GM06990 (cell line): ENCODE results near the gene RSRC2.
A peak's percentile ranks its signal among the peaks of the same experiment; 100 is the strongest.
"Not testable (repeated sequence)": the region's sequence is repeated elsewhere in the genome, so short reads cannot be mapped to it uniquely, and the experiment has no call there.

ENCODE experiments used
- DNase-seq: peaks from one replicate; pipeline ENCODE4 v3.0.0-alpha.2; 2011; ENCODE audit not compliant: insufficient read length; ENCODE audit errors: extremely low read depth
- H3K27me3 ChIP-seq: replicated peaks from 2 replicates; pipeline ENCODE4 v1.6.0; 2011; ENCODE audit warnings: low read length; ENCODE audit not compliant: control insufficient read depth, insufficient read depth
- H3K36me3 ChIP-seq: 2 replicates; pipeline ENCODE4 v1.5.1; 2011; ENCODE audit warnings: low read length; ENCODE audit not compliant: control insufficient read depth, insufficient read depth
- H3K4me3 ChIP-seq: replicated peaks from 2 replicates; pipeline ENCODE4 v1.5.1; 2011; ENCODE audit warnings: low read depth, mild to moderate bottlenecking, control low read depth, low read length
- CTCF ChIP-seq: IDR thresholded peaks from 2 replicates; pipeline ENCODE4 v1.5.1; 2011; ENCODE audit warnings: low read length, control low read depth, mild to moderate bottlenecking, inconsistent platforms; ENCODE audit not compliant: insufficient read depth, poor library complexity, severe bottlenecking

The RSRC2 gene

DNA sequence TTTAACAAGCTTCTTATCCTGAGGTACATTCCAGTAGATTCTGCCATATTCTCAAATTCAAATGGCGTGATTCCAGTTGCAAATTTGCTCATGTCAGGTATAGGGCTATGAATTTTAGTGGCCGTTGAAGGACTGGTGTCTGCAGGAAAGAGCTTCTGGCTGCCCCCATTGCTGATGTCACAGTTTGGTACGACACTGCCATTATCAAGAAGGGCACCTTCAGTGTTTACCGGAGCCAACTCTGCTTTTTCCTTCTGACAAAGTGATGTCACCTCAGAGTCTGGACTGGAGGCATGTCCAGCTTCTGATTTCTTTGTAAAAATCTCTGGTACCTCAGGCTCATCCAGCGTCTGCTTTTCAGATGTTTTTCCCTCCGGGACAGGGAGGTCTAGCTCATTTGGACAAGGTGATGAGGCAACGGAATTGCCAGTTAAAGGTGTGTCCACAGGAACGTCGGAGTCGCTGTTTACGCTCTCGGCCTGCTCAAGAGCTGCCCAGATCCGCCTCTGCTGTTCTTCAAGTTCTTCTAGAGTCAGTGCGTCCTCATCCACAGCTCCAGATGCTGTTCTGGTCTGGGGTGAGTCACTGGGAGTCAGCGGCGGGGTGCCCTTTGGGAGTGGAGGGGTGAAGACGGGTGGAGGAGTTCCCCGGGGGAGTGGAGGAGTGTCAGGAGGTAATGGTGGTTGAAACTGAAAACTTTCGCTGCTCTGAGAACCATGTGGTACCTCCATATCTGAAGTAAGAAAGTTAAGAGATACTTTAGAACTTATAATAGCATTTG is 53.0 kb downstream of the RSRC2 start:
- no peak overlapping the region for H3K4me3 ChIP-seq
- H3K27me3 ChIP-seq = no peaks in the 10 kb centered on the region
- peak; percentile 48 for DNase-seq
- peaks cover 18% of the 10 kb centered on the region for H3K36me3 ChIP-seq
- no peak for TF ChIP-seq CTCF

DNA sequence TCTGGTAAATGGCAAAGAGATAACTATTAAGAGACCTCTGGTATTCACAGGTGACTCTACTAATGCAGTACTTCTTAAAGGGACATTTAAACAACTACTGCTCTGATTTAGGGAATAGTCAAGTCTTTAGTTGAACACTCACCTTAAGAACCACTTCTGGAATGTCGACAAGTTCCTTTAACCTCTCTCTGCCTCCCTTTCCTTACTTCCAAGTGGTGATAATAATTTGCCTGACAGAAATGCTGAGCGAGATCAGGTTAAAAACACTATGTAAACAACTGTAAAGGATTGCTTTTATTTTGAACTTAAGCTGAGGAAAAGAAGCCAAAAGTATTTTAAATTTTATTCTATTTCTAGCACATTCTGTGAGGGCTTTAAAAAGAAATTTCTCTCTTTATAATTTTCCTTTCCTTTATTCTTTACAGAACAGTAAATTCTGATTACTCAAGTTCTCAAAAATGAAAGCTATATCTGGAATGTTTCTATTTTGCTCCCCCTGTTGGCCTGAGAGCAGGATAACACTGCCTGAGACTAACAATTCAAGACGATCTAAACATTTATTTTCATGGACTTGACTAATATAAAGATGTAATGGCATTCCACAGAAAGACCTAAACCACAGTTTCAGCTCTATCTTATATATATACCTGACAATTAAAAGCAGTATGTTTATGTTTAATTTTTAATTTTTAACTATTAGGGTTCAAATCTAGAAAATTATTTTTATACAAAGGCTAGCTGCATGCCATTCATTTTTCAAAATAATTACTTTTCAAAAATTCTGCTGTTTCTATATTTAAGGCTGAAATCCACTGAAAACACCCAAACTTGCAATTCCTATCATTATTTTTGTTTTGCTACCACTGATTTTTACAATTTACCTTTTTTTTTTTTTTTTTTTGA is 55.2 kb downstream of the RSRC2 start:
- DNase-seq = no peak
- TF ChIP-seq CTCF = peak; percentile 73
- Histone ChIP-seq H3K36me3 (peaks cover 16% of the 10 kb centered on the region), H3K27me3 (no peaks in the 10 kb centered on the region), H3K4me3 (no peak overlapping the region)

DNA sequence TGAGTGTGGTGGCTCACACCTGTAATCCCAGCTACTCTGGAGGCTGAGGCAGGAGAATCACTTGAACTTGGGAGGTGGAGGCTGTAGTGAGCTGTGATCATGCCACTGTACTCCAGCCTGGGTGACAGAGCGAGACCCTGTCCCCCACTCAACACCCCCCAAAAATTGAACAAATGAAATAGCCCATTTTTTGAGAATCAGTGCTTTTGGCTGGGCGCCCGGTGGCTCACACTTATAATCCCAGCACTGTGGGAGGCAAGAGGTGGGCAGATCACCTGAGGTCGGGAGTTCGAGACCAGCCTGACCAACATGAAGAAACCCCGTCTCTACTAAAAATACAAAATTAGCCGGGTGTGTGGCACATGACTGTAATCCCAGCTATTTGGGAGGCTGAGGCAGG is 56.2 kb downstream of the RSRC2 start:
- peaks cover 11% of the 10 kb centered on the region for H3K36me3 ChIP-seq
- H3K4me3 ChIP-seq, H3K27me3 ChIP-seq, DNase-seq: not testable (repeated sequence)

- DNase-seq, H3K27me3 ChIP-seq, H3K36me3 ChIP-seq, H3K4me3 ChIP-seq: not testable (repeated sequence)
Observed at GRCh38 chr12:122469856-122470255, 56.9 kb downstream of the RSRC2 start.

DNA sequence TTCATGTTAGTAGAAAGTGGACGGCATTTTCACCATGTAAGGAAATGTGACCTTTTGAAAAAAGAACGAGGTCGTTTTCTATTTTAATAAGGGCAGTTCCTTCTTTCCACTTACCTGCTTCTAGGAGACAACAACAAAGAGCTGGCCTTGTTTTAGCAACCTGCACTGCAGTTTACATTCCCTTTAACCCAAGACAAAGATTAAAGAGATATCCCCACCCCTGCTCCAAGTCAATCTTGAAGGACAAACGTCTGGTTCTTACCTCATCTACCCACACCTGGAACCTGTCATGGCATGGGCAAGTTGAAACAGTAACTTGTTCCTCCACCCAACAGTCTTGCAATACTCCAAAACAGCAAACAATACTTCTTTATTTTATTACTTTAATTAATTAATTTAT is 58.8 kb downstream of the RSRC2 start:
- no peak for DNase-seq
- Histone ChIP-seq H3K36me3 (peaks cover 2% of the 10 kb centered on the region), H3K27me3 (no peaks in the 10 kb centered on the region), H3K4me3 (no peak overlapping the region)
- TF ChIP-seq CTCF = no peak

DNA sequence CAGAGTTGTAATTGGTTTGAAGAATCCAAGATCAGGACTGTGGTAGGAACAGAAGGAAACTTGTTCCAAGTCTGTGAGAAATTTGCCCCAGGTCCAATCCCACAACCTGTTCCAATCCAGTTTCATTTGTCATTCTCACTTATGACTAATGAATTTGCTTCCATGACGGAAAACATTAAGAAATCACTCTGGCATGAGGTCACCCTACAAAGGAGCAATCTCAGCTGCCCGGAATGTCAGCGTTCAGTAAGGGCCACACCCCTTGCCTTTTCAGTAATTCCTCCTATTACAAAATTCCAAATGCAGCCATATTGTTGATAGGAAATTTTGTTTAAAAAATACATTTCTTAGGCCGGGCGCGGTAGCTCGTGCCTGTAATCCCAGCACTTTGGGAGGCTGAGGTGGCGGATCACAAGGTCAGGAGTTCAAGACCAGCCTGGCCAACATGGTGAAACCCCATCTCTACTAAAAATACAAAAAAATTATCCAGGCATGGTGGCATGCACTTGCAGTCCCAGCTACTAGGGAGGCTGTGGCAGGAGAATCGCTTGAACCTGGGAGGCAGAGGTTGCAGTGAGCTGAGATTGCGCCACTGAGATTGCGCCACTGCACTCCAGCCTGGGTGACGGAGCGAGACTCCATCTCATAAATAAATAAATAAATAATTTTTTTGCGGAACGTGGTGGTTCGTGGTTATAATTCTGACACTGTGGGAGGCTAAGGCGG is 62.3 kb downstream of the RSRC2 start:
- not testable (repeated sequence) for DNase-seq, H3K27me3 ChIP-seq, H3K4me3 ChIP-seq, H3K36me3 ChIP-seq

GRCh38 chr12:122460641-122461040 is 66.1 kb downstream of the RSRC2 start:
- no peak for TF ChIP-seq CTCF
- H3K36me3 ChIP-seq = no peaks in the 10 kb centered on the region
- H3K4me3 ChIP-seq = no peak overlapping the region
- no peaks in the 10 kb centered on the region for H3K27me3 ChIP-seq
- DNase-seq = no peak
